NCI-H146 (cell line): ENCODE data around the gene TMEM107.

Experiments
- DNase-seq: peaks from one replicate; lab custom pipeline; 2025; lab: John Stamatoyannopoulos, UW

The TMEM107 gene

DNA sequence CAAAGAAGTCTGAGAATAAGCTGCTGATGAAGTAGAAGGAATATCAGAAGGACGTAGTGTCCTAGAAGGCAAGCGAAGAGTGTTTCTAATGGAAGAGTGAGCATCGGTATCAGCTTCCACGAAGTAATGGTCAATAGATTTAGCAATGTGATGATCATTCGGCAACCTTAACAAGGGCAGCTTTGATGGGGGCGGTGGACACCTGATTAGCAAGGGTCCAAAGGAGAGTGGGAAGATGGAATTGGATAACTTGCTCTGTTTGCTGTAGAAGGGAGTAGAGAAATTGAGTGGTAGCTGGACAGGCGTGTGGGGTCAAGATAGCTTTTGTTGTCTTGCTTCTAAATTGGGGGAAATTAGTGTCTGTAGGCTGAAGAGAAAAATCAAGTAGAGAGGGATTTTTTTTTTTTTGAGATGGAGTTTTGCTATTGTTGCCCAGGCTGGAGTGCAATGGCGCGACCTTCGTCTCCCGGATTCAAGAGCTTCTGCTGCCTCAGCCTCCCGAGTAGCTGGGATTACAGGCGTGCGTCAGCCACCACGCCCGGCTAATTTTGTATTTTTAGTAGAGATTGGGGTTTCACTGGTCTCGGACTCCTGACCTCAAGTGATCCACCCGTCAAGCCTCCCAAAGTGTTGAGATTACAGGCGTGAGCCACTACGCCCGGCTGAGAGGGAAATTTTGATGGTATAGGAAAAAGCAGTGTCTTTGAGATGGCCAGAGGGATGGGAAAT, 38.4 kb downstream of the TMEM107 start:
- no peak for DNase-seq

DNA sequence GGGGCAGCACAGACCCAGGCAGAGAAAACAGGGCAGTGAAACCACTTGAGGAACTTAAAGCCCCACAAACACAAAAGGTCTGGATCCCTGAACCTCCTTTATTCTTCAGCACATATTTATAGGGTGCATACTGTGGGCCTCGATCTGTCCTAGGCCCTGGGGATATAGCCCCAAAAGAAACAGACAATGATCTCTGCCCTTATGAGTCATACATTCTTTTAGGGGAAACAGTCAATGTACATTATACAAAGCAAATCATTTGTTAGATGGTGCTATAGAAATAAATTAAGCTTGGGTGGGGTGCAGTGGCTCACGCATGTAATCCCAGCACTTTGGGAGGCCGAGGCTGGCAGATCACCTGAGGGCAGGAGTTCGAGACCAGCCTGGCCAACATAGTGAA, 42.2 kb downstream of the TMEM107 start:
- no peak for DNase-seq

DNA sequence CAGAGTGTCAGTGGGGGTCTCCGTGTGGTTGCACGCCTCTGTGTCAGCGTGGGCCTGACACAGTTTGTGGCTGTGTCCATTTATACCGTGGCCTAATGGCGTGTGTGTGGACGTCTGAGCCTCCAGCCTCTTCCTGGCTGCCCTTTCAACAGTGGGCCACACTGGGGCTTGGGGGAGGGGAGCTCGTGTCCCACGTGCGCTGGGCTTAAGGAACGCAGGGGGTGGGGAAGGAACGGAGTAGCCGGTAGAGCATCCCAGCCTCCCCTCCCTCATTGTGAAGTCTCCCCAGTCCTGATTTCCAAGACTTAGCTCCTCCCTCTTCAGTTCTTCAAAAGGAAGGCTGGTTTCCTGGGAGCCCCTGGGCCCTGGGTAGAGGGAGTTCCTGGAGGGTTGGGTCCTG, 42.8 kb downstream of the TMEM107 start:
- DNase-seq = no peak

DNA sequence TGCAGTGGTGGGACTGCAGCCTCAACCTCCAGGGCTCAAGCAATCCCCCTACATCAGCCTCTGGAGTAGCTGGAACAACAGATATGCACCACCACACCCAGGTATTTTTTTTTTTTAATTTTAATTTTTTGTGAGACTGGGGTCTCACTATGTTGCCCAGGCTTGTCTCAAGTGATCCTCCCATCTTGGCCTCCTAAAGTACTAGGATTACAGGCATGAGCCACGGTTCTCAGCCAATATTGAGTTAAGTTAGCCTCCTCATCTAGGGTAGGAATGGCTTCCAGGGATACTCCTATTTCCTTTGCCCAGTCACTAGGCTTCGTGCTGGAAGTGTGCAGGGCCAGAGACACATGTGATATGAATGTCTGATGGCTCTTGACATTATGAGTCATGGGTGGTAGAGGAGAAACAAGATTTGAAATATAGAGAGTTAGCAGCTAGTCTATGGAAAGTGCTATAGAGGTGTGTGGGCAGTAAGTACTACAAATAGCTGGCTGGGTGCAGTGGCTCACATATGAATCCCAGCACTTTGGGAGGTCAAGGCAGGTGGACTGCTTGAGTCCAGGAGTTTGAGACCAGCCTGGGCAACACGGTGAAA, 44.2 kb downstream of the TMEM107 start:
- no peak for DNase-seq

DNA sequence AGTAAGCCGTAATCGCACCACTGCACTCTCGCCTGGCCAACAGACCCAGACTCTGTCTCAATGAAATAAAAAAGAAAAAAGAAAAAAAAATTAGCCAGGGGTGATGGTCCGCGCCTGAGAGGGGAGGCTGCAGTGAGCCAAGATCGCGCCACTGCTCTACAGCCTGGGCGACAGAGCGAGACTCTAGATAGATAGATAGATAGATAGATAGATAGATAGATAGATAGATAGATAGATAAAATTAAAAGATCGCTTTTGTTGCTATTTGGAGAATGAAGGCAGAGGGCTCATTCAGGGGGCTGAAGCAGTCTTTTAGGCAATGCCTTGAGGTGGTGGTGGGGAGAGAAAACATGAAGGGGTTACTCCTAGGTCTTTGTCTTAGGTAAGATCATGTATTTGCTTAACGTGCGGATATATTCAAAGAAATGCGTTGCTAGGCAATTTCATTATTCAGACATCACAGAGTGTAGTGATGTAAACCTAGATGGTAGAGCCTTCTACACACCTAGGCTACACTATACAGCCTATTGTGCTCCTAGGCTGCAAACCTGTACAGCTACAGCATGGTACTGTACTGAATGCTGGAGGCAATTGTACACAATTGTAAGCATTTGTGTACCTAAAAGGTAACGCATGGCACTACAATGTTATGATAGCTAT, 47.9 kb downstream of the TMEM107 start:
- peak; percentile 39 for DNase-seq

DNA sequence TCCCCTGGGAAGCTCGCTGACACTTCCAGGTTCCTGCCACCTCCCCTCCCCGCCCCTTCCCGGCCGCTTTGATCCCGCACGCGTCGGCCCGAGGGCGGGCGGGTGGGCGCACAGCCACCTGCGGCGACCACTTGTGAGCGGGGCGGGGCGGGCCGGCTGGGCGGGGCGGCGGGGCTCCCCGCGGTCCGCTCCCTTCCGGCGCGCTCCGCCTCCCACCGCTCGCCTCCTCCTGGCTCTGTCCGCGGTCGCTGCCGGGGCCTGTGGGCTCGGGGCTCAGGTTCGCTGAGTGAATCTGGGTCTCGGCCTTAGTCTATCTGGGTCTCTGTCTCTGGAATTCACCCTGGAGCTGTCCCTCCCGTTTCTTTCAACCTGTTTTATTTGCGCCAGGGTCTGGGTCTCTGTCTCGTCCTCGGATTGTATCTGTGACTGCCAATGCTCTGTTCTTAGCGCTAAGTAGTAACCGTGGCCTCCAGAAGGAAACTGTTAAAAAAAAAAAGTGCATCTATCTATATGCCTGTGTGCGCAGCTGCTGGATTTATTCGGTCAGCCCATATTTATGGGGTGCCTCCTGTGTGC, 49.6 kb downstream of the TMEM107 start:
- peak; percentile 71 for DNase-seq

DNA sequence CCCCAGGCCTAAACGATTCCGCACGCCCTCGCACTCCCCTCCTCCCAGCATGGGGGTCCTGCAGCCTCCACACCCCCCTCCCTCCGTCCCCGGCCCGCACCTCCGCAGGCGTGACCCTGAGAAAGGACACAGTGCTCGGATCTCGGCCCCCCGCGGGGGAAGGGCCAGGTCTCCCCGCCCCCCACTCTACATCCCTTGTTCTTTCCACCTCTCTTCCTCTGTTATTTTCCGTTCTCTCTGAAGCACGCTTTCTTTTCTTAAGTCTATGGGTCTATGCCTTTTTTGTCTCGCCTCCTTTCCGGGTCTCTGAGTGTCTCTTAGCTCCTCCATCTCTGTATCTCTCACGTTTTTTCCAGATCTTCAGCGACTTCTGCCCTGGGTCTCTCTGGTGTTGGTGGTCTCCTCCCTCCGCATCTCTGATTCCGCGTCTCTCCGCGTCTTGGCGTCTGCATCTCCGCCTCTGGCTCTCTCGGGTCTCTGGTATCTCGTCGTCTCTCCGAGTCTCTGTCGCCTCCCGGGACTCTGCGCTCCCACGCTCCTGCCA, 50.2 kb downstream of the TMEM107 start:
- DNase-seq = peak; percentile 60

DNA sequence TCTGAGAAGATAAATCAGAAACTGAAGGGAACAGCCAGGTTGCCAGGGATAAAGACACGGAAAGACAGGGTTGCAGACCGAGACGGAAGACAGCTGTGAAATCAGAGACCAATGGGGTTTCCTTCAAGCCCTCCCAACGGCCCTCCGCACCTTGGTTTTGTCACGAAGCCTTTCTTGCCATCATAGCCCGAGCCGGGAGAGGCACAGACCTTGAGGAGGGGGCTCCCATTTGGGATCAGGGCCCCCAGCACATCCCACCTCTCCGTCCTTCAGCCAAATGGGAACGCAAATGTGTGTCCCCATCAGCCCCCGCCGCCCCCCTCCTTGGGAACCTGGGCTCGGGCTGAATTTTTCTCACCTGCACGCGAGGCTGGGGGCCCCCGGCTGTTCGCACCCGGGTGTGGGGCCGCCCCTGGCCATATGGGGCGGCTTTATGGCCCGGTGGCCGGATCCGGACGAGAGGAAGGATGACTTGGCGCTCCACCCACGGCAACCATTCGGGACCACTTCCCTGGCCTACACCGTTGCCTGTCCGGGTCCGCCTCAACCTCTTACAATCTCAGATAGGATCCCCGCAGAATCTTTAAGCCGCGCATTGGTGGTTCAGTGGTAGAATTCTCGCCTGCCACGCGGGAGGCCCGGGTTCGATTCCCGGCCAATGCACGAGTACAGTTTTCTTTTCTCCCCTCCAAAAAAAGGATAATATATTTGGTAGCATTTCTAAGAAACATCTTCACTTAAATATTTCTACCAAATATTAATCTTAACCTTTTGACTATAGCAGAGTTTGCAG, 50.8 kb downstream of the TMEM107 start:
- peak; percentile 71 for DNase-seq

DNA sequence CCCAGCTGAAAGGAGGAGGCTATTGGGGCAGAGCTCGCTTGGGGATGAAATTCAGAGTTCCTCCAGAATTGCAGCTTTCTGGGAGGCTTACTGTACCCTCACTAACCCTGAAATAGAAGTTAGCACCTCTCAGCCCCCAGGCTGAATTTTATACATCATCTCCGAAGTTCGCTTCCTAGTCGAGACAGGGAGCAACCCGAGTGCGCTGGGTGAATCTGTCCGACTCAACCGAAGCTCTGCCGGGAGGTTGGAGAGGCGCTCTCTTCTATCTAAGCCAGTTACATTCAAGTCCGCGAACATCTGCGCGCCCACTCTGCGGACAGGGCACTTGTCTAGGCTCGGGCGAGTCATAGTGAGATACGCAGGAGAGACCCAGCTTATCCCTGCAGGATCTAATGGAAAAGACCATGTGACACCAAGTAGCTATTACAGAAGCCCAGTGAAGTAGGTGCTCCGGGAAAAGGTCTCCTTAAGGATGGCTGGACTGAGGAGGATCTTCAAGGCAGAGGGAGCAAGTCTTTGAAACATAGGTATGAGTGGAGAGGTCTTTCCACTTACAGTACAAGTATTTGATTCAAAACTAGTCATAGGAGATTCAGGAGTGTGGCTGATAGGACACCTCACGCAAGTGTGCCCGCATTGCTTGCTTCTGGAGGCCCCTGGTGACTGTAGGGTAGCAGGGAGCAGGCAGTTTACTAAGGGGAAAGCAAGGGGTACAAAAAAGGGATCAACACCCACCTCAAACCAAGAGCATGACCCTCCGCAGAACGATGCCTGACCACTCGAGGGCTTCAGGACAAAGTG, 51.6 kb downstream of the TMEM107 start:
- peak; percentile 24 for DNase-seq

DNA sequence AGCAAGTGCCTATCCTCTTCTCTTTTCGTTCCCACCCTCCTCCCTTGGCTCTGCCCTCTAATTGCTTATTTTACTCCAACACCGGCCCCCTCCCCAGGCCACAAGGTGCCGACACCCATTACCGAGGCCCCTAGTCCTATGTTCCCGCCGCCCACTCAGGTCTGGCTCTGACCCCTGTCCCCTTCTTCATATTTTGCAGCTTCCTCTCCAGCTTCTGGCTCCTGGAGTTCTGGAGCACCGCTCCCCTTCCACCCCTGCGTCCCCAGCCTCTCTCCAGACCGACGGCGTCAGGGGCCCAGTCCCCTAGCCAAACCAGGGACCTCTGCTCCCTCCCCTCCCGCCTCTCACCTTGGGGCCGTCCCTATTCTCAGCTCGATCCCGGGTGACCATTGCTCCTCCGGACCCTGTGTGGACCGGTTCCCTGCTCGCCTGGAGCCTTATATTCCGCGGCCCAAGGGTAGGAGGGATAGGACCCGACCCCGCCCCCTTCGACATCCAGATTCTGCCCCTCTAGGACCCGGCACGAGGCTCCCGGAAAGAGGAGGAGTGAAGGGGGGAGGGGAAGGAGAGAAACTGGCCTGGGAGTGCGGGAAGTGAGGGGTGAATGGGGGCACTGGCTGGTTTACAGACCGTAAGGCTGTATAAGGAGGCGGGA, 52.4 kb downstream of the TMEM107 start, which contains the start of gene HES7:
Gene HES7, minus strand, starts transcription at position 412 of the 655 bp plus-strand sequence. Its CDS starts 22 bp downstream, at position 390.
- DNase-seq = peak; percentile 32

DNA sequence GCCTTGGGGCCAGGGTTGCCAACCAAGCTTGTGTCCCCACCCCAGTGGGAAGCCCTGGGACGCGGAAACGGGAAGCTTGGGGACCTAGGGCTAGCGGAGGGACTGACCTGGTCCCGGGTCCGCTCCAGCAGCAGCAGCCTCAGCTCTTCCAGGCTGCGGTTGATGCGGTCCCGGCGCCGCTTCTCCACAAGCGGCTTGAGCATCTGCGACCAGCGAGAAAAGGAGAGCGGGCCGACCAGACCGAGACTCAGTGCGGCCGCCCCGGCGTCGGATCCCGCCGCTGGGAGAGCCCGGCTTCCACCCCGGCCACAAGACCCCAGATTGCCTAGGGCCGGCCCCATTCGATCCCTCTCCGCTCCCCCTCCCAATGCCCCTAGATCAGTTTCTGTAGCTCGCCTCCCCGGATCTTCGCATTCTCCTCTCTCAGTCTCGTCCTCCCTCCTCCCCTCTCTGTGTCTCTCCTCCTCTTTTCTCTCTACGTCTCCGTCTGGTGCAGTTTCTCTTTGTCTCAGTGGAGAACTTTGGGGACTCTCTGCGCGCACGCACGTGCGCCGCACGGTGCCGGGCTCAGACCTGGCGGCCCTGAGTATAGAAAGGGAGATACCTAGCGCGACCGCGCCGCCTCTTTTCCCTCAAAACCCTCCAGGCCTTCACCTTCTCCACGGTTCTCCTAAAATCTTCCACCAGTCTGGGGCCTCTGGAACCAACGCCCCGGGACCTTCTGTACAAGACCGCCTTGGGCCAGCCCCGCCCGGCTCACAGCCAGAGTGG, 53.1 kb downstream of the TMEM107 start:
- DNase-seq = no peak
